OCI-LY7 (cell line): Measurements from ENCODE around the gene PAQR5.

Experiments
- CTCF ChIP-seq: fragments of 200-600 bp; sonication (generic); conservative IDR thresholded peaks from 2 replicates; pipeline ENCODE4 v1.5.1; 2014; ENCODE audit warnings: mild to moderate bottlenecking, antibody characterized with exemption, low read length, moderate library complexity, mixed read lengths
- EZH2phosphoT487 ChIP-seq: fragments of 200-600 bp; sonication (generic); IDR thresholded peaks from 2 replicates; pipeline ENCODE4 v1.6.1; 2018; ENCODE audit warnings: low read depth, borderline replicate concordance, mild to moderate bottlenecking, mixed run types, antibody characterized with exemption, low read length, moderate library complexity, mixed read lengths

- no peak for TF ChIP-seq CTCF
- no peak for TF ChIP-seq EZH2phosphoT487
Observed at GRCh38 chr15:69275074-69275670, 23.5 kb upstream of the PAQR5 start.
